Purkinje cell (primary cell): ENCODE measurements around the gene DCP1B. TPM values are rescaled to one million over a fixed set of nuclear protein-coding genes. Genes with fewer than 3 reads are reported as not detected.

Source experiments
- polyA plus RNA-seq: library from polyadenylated mRNA; unstranded; fragments of >200 nt; fragmentation: Nextera tagmentation; gene quantifications from 2 replicates; pipeline ENCODE4 v1.2.1, GENCODE V29; 2014

Gene DCP1B
- polyA plus RNA-seq = 5.1 and 9.1 TPM in 2 replicates

DNA sequence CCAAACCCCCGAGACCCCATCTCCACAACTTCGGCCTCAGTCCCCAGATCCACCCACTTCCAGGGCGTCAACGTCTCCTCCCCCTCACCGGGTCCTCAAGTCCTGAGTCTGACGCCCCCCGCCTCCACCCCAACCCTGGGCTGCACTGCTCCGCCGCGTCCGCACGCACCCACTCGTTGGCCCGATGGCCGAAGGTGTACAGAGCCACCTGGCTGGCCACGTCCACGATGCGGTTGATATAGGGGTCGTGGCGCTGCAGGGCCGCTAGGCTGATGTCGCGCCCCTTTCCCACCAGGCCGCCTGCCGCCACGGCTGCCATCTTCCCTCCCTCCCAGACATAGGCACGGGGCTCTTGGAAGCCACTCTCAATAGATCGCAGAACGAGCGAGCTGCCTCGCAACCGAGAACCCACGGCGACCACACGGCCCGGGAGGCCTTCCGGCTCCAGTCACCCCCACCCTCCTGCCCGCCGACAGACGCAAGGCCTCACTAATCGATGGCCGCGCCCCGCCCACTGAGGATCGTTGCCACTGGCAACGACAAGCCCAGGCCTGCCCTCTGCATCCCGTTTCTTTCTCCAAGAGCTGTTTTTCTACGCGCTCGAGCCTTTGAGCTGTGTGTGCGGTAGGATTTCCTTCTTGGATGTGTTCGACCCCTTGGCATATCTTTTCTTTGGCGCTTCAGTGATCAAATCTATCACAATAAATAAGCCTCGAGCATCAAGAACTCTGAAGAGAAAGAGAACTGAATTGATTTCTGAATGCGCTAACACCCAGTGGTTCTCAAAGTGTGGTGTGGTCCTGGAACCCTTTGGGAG lies at the start of gene DCP1B:
Gene DCP1B, minus strand, starts transcription at position 345 of the 817 bp plus-strand sequence. Its CDS starts 26 bp downstream, at position 319.

DNA sequence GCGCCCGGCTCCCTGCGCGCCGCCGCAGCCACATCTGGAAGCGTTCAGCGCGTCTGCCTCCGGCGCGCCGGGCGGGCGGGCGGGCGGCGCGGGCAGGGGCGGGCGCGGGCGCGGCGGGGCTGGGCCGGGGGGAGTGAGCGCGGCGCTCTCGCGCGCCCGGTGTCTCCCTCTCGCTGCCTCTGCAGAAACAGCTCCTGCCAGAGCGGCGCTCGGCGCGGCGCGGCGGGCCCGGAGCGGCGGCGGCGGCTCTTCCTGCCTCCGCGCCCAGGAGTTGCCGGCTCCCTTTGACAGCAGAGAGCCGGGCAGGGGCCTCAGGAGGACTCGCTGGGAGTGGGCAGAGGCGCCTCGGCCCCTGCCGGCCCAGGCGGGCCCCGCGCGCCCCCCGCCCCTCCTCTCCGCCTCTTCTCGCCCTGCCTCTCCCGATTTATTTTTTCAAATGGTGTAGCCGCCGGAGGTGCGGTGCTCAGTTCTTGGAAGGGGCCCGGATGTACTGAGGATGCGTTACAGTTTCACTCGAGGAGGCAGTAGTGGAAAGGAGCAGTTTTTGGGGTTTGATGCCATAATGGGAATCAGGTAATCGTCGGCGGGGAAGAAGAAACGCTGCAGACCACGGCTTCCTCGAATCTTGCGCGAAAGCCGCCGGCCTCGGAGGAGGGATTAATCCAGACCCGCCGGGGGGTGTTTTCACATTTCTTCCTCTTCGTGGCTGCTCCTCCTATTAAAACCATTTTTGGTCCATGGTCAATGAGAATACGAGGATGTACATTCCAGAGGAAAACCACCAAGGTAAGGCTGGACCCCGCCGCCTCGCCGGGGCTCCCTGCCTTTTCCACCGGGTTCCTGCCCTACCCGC lies 48.8 kb upstream of the DCP1B start, which contains the start of gene CACNA1C:
Gene CACNA1C, plus strand, starts transcription at position 162 of the 853 bp plus-strand sequence. Its CDS starts 576 bp downstream, at position 738.

DNA sequence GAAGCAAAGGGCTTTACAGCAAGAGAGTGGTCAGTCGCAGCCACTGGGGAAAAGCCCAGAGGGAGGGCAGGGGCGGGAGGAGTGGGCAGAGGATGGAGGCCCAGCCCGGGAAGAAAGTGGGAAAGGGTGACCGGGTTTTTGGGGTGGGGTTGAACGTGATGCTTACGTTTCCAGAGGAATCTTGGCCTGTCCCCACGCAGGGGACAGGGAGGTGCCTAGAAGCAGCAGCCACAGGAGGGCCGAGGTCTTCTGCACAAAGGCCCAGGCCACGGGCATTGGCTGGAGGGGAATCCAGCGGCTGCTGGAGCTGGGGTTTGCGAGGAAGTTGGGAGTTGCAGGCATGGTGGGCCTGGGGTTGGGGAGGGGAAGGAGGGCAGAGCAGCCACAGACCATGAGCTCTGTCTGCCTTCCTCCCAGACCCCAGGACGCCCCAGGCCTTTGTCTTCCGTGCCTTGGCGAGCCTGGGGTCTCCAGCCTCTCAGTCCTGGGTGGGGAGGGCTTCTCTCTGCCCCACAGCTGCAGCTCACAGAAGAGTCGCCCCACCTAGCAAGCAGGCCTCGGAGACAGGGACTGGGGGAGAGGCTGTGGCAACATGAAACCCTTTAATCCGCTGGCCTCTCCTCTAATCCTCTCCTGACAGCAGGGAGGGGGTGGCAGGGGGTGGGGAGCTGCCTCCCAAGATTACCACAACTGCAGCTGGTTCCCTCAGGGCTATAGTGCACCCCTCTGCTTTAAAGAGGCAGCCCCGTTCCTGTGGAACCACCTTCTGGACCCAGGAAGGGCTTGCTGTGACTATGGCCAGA lies 86.0 kb downstream of the DCP1B start, which contains the start of gene CACNA2D4:
Gene CACNA2D4, minus strand, starts transcription at position 572 of the 803 bp plus-strand sequence. Its CDS starts 179 bp downstream, at position 393.

Other genes starting within 250 kb of the DCP1B start
- 0.08 TPM in 1 of 2 replicates, not detected in the other for gene LRTM2, start 183.9 kb downstream of the DCP1B start, polyA plus RNA-seq
- not detected in 2 replicates for gene CACNA2D4, start 85.8 kb downstream of the DCP1B start, polyA plus RNA-seq
- 0.39 and 1.1 TPM in 2 replicates for gene CACNA1C, start 48.5 kb upstream of the DCP1B start, polyA plus RNA-seq